SHP77 (cell line): Measurements from ENCODE around the gene CD164L2.
A peak's percentile ranks its signal among the peaks of the same experiment; 100 is the strongest.

Source experiments
- DNase-seq, 2 experiments: peaks; one replicate each; lab custom pipeline; 2025; lab: John Stamatoyannopoulos, UW

CD164L2 gene

DNA sequence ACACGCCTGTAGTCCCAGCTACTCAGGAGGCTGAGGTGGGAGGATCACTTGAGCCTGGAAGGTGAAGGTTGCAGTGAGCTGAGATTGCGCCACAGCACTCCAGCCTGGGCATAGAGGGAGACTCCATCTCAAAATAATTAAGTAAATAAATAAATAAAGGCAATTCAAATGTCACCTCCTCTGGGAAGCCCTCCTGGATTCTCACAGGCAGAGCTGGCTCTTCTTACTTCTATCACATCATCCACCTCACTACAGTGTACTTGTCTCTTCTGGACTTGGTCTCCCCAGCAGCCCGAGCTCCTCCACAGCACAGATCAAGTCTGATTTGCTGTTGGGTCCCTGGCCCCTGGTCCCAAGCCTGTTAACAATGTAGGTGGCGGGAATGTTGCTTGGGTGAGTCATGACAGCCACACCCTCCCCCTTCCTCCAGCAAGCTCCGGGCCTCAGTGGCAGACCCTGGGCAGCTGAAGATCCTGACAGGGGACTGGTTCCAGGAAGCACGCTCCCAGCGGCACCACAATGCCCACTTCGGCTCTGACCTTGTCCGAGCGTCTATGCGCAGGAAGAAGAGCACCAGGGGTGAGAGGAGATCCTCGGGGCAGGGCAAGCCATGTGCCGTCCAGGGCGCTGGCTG, 36.0 kb downstream of the CD164L2 start:
- no peak for DNase-seq

- no peak for DNase-seq
These were observed 36.8 kb downstream of the CD164L2 start for GRCh38 chr1:27346357-27346756.

DNA sequence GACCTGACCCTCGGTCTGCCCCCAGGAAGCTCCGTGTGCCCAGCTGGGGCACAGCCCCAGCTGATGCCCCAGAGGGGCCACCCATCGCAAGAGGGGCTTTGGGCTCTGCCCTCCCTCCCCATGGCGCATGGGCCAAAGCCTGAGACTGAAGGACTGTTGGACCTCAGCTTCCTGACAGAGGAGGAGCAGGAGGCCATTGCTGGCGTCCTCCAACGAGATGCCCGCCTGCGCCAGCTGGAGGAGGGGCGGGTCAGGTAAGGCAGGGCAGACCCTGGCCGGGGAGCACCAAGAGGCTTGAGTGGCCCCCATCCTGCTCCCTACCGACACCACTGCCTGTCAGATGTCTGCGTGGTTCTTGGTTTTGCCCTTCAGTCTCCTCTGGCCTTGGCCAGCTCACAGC, 37.9 kb downstream of the CD164L2 start:
- no peak for DNase-seq

DNA sequence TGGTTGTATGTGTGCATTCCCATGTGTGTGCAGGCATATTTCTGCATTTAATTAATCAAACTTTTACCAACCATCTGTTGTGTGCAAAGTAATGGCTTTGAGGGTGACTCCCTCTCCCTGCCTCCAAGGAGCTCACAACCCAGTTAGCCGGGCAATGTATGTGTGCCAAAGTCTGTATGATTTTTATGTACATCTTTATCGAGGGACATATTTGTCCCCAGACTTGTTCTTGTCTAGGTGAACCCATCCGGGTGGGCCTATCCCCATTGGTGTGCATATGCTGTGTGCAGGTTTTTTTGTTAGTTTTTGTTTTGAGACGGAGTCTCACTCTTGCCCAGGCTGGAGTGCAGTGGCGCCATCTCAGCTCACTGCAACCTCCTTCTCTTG, 39.5 kb downstream of the CD164L2 start:
- DNase-seq, result no peak

DNA sequence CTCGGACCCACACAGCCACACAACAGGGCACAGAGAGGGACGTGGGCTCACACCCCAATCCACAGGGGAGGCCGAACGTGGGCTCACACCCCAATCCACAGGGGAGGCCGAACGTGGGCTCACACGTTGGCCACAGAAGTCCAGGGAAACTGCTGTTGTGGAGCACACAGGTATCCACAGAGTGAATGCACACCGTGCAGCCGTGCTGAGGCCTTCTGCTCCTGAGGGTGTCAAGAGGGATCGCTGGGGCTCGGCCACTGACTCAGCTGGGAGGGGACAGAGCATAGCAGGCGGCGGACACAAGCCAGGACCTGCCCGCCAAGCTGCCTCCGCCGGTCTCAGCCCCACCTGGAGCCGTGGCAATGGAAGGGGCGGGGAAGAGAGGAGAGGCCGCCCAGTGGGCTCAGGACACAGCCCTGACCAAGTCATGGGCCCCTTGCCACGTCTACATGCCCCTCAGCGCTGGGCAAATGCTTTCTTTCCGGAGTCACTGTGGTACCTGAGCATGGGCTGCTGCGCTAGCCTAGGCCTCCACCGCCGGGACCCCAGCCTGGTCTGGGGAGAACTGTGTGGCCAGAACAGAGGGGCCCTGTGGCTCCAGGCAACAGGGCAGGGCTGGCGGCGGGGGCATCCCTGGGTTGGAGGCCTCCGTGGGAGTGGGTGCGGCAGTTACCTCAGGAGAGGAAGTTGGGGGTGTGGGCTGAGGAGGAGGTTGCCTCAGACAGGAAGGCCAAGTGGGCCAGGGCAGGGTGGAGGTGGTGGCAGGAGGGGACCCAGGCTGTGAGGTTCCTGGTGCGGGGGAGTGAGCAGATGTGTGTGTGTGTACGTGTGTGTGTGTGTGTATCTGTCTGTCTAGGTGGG, 40.1 kb downstream of the CD164L2 start:
- peak; percentile 59 to 71 for DNase-seq

- DNase-seq, result no peak
These were observed 40.7 kb downstream of the CD164L2 start for GRCh38 chr1:27342391-27342777.

DNA sequence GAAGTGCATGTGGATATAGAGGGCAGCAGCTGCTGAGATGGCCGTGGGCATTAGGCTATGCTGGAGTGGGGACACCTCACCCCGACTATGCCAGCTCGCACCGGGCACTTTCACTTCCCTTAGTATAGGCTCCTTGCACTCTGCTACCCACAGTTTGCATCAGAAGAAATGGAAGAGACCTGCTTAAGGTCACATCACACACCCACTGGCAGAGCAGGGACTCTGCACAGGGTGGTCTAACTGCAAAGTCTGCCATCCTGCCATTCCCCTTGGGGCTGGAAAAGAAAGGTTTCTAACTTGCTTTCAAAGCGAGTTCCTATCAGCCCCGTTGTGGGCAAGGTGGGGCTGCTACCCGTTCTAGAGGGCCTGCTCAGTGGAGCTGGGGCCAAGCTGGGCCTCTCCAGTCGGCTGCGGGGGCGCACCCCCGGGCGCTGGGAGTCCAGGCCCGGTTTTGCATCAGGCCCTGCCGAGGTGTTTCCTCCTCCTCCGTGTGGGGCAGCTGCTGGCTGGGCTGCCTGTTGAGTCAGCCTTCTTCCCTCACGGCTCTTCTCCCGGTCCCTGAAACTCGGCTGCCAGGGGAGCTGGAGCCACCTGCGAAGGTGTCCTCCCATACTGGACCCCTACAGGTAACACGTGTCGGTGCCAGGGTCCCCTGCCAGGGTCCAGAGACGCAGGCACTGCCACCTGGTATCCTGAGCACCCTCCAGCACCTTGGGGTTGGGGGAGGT, 41.4 kb downstream of the CD164L2 start, which contains the start of gene SYTL1:
TSS of gene SYTL1 (plus strand) at position 498 of the 728 bp plus-strand sequence. CDS start 3,313 bp downstream, outside the sequence.
- peak; percentile 49 to 77 for DNase-seq

DNA sequence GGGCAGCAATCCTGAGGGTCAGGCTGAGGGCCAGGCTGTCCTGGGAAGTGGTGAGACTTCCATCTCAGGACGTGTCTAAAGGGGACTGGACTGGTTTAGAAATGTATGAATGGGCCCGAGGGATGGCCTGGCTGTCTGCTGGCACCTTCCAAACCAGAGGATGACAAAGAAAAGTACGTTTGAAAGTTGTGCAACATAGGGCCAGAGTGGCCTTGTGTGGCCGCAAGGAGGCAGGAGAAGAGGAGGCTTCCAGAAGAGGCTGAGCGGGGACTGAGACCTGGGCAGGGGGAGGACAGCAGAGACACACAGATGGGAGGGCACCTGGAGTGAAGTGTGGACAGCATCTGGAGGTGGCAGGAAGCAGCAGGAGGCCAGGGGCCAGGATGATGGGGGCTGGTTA, 43.9 kb downstream of the CD164L2 start:
- no peak for DNase-seq

- DNase-seq, result no peak
These were observed 44.4 kb downstream of the CD164L2 start for GRCh38 chr1:27338751-27339150.

DNA sequence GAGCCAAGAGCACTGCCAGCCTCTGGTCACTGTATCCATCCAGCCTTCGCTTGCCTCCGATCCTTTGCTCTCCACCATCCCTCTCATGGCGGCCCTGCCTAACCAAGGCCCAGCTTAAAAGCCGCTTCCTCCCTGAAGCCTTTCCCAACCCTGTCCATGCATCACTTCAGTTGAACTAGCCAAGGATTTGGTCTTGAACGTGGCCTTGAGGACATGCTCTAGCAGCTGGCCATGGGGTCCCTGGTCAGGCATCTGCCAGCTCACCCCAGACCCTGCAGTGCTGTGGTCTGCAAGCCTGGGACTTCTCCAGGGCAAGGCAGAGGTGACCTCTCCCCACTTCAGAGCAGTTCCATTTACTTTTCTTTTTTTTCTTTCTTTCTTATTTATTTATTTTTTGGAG, 46.4 kb downstream of the CD164L2 start:
- DNase-seq, result no peak

- DNase-seq, result no peak
These were observed 47.4 kb downstream of the CD164L2 start for GRCh38 chr1:27335506-27336422.

DNA sequence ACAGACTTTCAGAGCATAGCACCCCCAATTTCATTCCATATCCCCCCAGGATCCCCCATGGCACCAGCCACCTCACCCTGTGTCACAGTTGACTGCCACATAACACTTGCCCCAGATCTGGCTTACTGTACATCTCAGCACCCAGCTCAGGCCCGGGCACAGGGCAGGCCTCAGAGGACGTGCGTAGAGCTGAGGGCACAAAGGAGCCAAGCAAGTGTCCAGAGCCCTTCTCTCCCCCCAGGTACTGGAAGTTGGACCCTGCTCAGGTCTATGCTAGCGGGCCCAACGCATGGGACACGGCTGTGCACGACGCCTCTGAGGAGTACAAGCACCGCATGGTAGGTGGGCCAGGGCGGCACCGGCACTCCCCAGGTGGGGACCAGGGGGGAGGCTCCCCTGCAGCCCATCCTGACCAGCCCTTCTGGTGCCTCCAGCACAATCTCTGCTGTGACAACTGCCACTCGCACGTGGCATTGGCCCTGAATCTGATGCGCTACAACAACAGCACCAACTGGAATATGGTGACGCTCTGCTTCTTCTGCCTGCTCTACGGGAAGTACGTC, 49.3 kb downstream of the CD164L2 start:
- DNase-seq, result no peak

DNA sequence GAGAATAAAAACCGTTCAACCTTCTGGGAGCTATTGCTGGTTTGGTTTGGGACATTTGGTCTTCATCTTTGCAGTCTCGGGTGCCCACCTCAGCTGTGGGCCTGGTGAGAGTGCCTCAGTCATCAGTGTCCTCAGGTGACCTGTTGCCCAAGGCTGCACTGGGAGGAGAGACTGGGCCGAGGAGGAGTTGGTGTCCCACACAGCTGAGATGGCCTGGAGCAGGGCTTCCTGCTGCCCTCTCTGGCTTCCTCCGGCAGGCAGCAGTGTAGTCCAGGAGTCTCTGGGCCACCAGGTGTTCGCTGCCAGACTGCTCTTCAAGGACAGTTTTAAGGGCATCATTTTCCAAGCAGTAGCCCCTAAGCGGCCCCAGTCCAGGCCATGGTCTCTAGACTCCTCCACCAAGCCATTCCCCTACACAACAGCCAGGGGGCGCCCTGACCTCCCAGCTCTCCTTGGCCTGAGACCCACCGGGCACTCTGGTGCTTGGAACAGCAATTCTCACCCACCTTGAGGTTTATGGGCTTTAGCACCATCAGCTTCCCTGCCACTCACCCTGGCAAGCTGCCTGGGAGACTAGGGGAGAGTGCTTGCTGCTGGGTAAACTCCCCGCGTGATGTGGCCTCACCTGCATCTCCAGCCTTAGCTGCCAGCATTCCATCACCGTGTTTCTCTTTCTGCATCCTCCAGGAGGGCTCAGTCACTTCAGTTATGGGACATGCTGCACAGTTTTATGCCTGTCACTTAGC, 50.4 kb downstream of the CD164L2 start:
- peak in 1 of 2 experiments; percentile 32 for DNase-seq

GRCh38 chr1:27331922-27332321, 51.2 kb downstream of the CD164L2 start:
- DNase-seq, result no peak

DNA sequence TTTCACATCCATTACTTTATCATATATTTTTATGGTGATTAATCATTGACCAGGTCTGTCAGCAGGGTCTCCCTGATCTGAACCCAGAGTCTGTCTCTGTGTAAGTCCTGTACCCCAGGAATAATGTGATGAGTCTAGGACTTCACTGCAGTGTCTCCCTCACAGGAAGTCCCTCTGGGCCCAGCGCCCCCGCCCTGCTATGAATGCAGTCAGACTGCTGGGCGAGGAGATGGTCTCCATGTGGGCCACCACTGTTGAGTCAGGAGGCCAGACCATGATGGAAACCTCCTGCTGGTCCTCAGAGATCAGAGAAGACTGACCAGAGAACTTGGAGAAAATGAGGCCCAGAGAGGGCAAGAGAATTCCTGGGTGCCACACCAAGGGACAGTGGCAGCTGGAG, 51.7 kb downstream of the CD164L2 start:
- no peak for DNase-seq

- no peak for DNase-seq
These were observed 52.3 kb downstream of the CD164L2 start for GRCh38 chr1:27330786-27331185.
